Measurements from ENCODE around the gene TMC6.
"Not testable (repeated sequence)": the region's sequence is repeated elsewhere in the genome, so short reads cannot be mapped to it uniquely, and the experiment has no call there.

Gene TMC6

GRCh38 chr17:78124081-78124835 is 4.3 kb downstream of the TMC6 start:
- no peak for DNase-seq (ENCODE audit: low read depth)

- DNase-seq (ENCODE audit: low read depth), result no peak
These were observed 5.2 kb downstream of the TMC6 start for GRCh38 chr17:78123258-78123929.

- DNase-seq (ENCODE audit: low read depth), result no peak
These were observed 5.7 kb downstream of the TMC6 start for GRCh38 chr17:78122931-78123249.

- no peak for DNase-seq (ENCODE audit: low read depth)
These were observed 6.2 kb downstream of the TMC6 start for GRCh38 chr17:78122216-78122930.

- no peak for DNase-seq (ENCODE audit: low read depth)
These were observed 6.7 kb downstream of the TMC6 start for GRCh38 chr17:78121801-78122215.

- no peak for DNase-seq (ENCODE audit: low read depth)
These were observed 7.4 kb downstream of the TMC6 start for GRCh38 chr17:78120971-78121800.

DNA sequence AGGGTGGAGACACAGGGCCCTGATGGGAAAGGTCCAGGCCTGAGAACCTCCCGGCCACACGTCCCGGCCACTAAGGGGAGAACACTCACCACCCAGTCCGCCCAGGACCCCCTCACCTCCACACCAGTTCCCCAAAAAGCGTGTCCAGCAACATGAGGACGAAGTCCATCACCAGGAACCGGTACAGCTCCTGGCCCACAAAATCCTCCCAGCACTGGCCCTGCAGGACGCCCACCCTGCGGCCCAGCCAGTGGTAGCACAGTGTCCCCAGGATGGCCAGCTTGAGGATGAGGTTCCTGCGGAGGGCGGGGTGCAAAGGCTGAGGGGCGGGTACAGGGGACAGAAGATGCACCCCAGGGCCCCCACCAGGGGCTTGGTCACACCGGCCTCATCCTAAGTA is 8.0 kb downstream of the TMC6 start:
- DNase-seq (ENCODE audit: low read depth), result no peak

DNA sequence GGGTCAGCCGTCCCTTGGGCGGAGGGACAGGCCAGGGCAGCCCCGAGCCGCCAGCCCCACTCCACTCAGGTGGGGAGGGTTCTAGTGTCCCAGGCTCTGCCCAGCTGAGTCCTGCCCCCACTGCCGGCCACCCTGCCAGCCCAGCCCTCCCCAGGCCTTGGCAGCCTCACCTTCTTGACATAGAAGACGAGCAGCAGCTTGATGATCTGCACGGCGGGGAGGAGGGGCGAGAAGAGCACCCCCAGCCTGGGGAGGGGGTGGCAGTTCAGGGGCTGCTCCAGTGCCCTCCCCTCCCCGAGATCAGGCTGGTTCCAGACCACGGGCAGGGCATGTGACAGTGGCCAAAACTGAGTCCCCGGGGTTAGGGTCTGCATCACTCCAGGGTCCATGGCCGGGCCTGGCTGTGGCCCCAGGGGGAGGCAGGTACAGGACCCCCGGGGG is 9.7 kb downstream of the TMC6 start:
- no peak for DNase-seq (ENCODE audit: low read depth)

GRCh38 chr17:78117027-78117981 is 11.3 kb downstream of the TMC6 start:
- DNase-seq (ENCODE audit: low read depth), result no peak

GRCh38 chr17:78116411-78116810 is 12.1 kb downstream of the TMC6 start:
- DNase-seq (ENCODE audit: low read depth), result no peak

GRCh38 chr17:78115803-78116202 is 12.8 kb downstream of the TMC6 start:
- DNase-seq (ENCODE audit: low read depth), result not testable (repeated sequence)

GRCh38 chr17:78114831-78115723 is 13.5 kb downstream of the TMC6 start:
- no peak for DNase-seq (ENCODE audit: low read depth)

- no peak for DNase-seq (ENCODE audit: low read depth)
These were observed 14.5 kb downstream of the TMC6 start for GRCh38 chr17:78113804-78114785.

- no peak for DNase-seq (ENCODE audit: low read depth)
These were observed 15.8 kb downstream of the TMC6 start for GRCh38 chr17:78112518-78113471.

DNA sequence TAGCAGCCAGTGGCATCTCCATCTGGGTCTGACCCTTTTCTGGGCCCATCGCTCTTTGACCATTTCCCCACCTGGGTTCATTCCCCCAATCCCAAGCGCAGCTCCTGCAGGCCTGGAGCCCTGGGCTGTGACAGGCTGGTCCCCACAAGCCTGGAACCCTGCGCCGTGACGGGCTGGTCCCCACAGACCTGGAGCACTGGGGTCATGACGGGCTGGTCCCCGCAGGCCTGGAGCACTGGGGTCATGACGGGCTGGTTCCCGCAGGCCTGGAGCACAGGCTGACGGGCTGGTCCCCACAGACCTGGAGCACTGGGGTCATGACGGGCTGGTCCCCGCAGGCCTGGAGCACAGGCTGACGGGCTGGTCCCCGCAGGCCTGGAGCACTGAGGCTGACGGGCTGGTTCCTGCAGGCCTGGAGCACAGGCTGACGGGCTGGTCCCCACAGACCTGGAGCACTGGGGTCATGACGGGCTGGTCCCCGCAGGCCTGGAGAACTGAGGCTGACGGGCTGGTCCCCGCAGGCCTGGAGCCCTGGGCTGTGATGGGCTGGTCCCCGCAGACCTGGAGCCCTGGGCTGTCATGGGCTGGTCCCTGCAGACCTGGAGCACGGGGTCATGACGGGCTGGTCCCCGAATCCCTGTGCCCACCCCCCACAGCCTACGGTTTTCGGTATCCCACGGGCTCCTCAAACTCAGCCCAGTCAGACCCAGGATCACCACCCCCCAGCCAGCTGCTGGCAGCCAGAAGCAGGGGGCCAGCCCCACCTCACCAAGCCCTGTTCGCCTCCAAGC is 16.6 kb downstream of the TMC6 start:
- no peak for DNase-seq (ENCODE audit: low read depth)

DNA sequence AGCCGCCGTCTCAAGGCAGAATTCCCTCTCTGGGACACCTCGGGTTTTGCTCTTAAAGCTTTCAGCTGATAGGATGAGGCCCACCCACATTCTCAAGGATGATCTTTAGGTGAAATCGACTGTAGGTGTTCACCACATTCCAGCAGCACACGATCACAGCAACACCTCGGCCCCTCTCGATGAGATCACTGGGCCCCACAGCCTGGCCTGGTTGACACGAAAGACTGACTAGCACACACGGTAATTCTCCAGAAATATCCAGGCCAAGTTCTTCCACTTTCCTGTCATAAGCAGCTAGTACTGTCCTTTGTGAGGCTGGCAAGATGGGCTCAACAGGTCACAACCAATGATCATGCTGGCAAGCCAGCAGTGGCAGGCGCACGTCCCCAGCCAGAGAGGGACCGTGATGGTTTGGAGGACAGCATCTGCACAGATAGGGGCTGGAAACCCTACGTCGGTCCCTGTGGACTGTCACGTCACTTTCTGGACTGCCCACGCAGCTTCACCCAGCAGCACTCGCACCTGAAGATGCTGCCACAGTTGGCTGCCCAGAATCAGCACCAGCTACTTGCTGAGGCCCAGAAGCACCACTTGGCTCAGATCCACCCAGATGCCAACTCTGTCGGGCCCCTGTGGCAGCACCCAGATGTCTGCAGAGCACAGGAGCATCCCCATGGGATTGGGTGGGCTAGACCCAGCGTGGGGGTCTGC is 17.4 kb downstream of the TMC6 start:
- DNase-seq (ENCODE audit: low read depth), result no peak
